Activated CD4-positive, alpha-beta T cell treated with anti-CD3 and anti-CD28 coated beads for 4 hours (primary cell): ENCODE data around the gene SPATA17.

ENCODE experiments used
- DNase-seq, 2 donors: peaks; one replicate each; pipeline ENCODE4 v3.0.0-alpha.2; 2020

SPATA17 gene

DNA sequence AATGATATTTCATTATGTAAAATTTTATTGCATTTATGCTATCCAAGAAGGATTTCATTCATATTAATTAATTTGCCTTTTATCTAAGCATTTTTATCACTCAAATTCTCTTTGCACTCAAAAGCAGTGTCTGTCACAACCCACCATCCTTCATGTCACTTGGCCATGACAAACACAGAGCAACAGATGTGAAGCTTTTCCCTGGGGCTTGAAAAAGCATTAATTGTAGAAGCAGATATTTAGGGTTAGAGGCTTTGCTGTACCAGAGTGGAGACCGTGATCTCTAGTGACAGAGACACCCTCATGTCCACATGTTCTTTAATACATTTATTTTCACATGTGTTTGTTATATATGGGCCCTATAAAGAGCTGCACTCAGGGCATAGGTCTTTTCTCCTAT lies 230.5 kb downstream of the SPATA17 start:
- DNase-seq = no peak

DNA sequence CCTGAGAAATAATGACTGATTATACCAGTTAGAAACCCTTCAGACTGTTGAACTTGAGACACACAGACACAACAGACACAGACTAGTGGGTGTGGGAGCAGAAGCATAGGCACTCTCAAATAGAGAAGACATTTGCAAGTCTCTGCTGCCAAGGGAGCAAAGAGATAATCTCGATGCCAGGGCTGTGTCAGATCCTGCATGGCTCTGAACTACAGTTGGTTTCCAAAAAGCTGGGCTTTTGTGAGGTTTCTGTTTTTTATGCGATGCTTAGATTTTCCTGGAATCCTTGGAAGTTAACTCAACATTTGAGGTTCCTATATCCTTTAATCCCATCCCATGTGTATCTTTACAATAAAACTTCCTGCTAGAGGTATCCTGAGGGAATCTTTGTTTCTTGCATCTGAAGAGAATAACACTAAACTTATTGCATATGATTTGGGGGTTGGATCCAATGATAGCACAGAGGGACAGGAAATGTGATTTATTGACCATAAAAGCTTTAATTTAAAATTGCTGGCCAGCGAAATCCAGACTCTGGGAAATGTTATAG lies 236.4 kb downstream of the SPATA17 start:
- no peak for DNase-seq

DNA sequence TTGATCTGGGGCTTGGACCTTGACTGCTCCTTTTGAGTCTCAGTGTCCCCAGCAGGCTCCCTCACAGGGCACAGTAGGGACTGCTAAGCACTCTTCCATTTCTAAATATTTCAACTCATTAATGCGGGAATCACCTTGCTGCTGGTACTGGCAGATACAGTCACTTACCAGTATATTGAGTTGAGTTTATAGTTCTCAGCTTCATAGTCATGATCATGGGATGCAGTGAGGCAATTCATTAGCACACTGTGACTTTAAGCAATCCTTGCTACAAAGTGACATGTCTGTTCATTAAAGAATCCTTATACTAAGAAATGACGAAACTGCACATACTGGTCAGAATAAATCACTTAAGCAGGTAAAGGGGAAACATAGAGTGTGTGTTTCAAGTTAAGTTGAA lies 240.8 kb downstream of the SPATA17 start:
- DNase-seq = no peak

DNA sequence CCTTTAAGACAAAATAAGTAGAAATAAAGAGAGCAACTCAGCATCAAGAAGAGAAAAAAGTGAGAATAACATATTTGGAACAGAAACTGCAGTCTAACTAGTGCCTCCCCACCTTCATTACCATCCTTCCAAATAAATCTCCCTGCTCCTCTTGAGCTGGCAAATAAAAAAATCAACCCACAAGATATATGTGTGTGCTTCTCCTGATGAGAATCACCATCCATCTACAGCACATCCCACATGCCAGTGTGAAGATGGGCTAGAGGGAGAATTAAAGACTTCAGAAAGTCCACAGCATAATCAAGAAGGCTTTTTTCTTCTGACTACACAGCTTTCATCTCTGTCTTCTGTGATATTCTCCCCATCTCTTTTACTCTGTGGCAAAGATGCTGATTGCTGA lies 244.1 kb downstream of the SPATA17 start:
- DNase-seq = no peak

DNA sequence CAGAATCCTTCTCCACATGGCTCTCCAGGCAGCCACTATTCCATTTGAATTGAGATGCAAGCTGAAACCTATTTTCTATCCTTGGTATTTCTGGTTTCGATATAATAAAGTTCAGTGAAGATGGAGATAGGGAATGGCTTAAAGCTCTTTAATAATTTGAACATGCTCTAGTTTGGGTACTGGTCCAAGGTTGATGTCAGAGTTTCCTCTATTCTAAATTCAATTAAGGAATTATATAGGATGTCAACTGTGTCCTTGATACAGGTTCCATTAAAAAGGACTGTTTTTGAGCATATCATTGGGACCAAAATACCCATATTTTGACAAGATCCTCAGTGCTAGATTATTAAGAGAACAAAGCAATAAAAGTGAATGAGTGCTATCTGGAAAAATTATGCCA lies 245.3 kb downstream of the SPATA17 start:
- no peak for DNase-seq

DNA sequence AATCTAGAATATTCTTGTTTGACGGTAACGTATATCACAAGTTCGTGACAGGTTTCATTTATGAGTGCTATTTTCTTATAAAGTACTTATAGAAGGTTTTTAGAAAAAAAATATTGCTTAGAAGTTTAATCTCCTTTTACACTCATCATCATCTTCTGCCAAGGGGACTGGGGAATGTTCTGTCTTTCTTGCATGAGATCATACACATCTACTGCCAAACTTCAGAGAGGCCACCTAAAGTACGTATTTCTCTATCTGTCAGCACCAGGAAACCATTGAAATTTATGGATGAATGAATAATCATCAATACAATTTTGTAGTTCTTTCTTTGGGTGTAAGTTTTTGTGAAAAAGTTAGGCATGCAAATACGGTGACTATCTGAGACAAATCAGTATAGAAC lies 245.8 kb downstream of the SPATA17 start:
- no peak for DNase-seq

DNA sequence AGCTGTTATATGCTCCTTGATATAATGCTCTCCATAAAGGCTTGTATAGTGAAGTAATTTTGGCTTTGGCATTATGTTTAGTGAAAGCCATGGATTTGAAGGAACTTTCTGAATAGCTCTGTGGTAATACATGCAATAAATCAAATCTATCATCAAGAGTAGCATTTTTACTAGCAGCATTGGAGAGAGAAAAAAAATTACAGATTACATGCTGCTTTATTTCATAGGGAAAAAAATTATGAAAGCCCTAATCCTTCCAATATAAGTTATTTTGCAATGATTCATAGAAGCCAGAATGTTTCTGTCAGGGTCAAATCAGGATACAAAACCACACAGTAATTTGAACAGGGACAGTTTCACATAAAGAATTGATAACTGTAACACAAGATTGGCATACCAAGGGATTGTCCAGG lies 250.0 kb downstream of the SPATA17 start:
- DNase-seq = no peak

DNA sequence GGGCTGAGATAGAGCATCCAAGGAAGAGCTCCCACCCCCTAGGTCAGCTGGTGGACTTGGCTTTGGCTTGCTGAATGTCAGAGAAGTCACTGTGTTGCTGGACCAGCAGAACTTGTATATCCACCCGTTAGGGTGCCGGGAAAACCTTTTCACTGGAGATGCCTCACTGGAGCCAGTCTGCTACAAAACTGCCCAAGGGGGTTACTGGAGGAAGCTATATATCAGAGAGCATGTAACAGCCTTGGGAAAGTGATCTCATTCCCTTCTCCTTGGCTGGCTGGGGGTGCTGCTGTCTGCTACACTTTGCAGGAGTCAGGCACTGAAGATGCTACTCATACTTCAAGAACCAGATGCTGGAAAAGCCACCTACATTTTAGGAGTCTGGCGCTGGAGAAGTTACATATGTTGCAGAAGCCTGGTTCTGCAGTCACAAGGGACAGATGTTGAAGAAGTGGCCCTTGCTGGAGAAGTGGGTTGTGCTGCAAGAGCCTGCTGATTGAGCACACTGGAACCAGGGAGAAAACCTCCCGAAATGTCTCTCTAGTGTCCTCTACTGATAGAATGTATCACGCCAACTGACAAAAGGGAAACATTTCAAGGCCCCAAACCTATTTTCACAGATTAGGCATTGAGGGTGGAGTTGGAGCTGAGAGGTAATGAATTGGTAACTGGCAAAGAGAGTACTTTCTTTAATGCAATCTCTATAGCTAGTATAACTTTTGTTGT lies 250.6 kb downstream of the SPATA17 start:
- DNase-seq = no peak

DNA sequence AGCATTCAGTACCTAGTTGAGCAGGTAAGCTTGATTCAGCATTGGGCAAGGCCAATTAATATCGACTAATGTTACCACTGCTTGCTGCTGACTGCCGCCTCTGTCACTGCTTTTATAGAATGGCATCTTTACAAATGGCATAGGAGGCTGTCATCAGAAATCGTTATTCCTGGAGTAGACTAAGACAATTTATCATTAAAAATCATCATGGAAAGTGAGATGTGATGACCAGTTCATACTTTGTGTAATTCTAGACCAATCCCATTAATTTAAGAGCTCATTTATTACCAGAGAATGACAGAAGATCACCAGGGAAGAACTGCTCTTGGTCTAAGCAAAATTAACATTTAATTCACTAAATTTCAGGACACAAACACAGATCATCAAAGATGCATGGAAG lies 254.0 kb downstream of the SPATA17 start:
- DNase-seq = no peak

DNA sequence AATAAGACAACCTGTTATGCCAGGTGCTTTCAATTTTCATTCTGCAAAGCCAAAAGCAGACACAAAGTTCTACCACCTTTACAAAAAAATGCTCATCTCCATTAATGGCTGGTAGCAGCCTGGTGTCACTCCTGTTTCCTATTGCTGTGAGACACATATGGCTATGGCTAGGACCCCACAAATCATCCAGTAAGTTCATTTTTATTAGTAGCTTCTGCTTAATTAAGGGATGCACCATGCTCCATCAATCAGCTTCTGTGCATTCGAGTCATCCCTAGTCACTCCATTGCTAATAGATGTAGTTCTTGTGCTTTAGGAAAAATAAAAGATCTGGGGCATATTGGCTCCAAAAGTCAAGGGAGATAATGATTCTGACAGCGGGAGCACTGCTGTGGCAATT lies 257.2 kb downstream of the SPATA17 start:
- no peak for DNase-seq

DNA sequence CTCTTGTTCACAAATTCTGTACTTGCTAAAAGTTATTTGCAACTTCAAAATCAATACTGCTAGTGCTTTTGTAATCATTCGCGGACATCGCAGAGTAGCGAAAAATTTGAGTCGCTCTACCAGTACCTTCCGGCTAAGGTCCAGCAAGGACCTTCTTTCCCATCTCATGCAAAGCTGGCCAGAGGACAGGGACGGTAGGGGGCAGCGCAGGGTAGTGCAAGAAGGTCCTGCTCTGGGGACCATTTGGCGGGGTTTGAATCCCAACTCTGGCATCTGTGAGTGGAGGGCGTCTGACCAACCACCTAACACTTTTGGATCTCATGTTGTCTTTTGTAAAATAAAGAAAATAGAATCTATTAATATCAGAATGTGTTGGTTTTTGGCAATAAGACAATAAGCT lies 258.3 kb downstream of the SPATA17 start:
- DNase-seq = no peak

DNA sequence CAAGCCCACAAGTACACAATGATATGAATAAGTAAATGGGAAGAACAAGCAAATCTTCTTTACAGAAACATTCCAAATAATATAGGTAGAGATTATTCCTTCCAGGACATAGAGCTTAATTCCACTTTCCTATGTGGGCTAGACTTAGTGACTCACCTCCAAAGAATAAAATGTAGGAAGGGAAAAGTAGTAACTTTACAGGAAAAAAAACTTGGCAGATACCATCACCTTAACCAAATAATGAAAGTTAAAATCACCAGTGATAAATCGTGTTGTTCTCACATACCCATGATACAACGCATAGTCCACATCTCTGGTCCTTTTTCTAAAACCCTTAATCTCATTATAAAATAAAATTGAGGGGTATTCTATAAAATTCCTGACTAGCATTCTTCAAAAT lies 260.8 kb downstream of the SPATA17 start:
- DNase-seq = no peak

DNA sequence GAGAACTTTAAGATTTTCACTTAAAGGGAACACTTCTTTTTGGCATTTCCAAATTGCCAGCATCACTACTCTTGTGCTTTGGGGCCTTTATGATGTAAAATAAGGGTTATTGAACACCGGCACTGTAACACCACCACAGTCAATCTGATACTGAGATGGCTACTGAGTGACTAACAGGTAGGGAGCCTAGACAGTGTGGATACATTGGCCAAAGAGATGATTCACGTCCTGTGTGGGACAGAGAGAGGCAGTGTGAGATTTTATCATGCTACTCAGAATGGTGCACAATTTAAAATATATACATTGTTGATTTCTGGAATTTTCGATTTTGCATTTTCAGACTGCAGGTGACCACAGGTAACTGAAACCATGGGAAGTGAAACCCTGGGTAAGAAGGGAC lies 261.6 kb downstream of the SPATA17 start:
- no peak for DNase-seq

DNA sequence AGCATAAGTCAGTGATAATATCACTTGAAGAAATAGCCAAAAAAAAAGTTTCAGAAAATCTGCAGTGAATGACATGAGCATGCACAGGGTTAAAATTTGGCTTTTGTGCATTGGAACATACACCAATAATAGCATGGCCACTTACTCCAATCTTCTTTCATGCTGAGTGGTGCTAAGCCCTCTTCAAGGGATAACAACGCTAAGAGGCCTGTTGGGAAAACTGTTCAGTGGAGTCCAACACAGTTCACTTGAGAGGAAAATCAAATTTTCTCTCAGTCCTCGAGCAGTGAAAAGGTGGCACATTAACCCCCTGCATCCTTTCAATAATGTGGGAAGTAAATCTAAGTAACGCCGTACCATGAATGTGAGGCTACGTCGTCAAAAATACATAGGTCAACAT lies 264.7 kb downstream of the SPATA17 start:
- DNase-seq = no peak

DNA sequence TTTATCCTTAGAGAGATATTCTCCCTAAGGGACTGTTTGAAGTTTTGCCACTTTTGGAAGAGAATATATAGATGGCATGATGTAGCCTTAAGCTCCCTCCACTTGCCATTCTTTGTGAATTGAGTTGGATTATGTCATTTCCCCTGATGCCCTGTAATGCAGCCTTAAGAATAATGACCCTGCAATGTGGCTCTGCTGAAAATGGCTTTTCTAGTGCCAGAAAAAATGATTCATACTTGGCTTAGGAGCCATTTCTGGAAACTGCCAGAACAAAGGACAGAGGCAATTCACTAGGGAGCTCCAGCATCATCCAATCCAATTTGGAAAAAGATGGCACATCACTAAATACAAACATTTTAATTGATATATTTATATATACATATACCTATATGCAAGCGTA lies 265.3 kb downstream of the SPATA17 start:
- no peak for DNase-seq

DNA sequence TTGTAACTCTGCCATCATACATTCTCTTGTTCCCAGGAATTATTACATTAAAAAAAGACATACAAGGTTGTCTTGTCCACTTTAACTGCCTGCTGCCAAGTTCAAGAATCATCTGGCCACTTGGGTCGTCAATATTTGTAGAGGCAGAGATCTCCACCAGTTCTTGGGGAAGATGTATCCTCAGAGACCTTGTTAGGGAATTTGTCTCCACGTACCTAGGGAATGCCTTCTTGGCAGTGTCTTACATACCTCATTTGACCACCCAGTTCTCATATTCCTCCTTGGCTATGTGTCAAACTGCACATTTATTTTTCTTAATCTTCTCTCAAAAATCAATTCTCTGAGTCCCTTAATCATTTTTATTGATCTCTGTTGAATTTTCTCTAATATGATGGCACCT lies 266.0 kb downstream of the SPATA17 start:
- no peak for DNase-seq

DNA sequence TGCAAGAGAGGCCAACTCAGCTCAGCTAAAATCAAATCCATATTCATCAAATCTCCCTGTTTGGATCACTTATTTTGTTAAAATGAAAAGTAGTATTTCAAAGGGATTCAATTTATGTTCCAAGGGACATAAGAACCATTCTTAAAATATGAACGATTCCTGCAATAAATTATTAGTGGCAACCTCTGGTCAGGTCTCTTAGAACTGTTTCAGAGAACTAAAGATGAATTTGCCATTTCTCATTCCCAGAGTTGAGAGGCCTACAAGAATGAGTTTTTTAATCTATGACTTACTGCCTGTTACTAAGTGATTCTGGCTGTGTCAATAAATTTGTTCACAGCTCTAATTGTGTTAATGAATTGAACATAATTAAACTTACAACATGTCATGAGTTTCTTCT lies 268.5 kb downstream of the SPATA17 start:
- DNase-seq = no peak

DNA sequence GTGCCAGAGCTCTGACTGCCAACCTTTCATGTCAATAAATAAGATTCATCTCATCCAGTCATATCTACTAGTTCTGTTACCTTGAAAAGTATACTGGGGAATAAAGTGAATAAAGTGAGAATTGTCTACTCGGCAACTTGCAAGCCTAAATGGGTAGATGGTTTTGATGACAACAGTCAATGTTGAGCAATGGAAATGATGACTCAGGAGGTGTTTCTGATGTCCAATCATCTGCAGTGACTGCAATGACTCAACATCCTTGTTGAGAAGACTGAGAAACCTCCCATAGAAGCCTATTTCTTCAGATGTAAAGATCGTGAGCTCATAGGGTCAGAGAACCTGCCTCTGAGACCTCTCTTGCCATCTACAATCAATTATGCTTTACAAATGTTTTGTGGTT lies 276.4 kb downstream of the SPATA17 start:
- no peak for DNase-seq

DNA sequence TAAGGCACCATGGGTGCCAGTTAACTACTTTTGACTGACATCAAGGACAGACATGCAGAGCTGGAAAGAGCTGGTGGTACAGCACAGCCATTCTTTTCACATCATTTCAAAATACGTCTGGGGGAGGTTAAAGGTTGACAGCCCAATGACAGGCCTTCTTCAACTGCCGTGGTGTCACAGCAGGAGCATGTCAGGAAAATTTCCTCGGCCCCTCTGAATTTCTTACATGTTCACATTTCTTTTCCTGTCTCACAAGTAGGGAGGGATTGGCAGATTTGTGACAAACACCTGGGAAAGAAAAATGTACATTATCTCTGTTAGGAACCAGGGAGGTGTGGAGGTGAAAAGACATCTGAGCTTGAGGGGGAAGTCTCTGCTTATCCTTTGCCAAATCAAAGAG lies 279.1 kb downstream of the SPATA17 start:
- DNase-seq = no peak

DNA sequence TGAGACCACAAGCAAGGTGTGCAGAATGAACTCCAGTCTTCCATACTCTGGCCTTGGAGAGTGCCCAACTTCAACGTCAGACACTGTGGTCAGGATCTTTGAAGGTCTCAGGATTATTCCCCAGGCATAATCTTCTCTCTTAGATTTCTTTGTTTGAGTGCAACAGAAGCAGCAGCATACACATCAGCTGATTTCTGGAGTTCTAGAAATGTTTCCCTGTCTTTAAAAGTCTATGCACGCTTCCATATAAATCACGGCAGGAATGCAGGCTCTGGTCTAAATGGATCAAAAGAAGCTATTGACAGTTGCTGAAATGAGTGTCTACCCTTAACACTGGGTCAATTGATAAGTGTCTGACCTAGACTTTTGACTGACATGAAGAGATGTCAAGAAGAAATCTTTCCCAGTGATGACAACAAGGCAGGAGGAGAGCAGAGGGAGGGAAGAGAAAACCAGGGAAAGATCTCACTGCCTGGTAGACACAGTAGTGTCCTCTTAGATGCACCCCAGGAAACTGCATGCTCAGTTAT lies 279.7 kb downstream of the SPATA17 start:
- no peak for DNase-seq

DNA sequence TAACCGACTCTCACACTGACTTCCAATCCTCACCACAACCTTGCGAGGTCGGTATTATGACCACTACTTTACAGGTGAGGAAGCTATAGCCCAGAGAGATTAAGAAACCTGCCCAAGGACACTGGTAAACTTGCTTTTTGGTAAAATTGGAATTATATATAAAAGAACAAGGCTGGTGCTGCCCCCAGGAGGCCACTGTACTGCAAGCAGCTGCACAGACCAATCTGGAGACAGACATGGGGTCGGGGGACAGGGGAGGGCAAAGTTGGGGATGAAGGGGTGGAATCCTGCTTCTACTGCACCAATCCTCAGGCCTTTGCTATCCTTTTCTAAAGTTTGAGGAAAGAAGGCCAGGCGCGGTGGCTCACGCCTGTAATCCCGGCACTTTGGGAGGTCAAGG lies 280.8 kb downstream of the SPATA17 start:
- no peak for DNase-seq

DNA sequence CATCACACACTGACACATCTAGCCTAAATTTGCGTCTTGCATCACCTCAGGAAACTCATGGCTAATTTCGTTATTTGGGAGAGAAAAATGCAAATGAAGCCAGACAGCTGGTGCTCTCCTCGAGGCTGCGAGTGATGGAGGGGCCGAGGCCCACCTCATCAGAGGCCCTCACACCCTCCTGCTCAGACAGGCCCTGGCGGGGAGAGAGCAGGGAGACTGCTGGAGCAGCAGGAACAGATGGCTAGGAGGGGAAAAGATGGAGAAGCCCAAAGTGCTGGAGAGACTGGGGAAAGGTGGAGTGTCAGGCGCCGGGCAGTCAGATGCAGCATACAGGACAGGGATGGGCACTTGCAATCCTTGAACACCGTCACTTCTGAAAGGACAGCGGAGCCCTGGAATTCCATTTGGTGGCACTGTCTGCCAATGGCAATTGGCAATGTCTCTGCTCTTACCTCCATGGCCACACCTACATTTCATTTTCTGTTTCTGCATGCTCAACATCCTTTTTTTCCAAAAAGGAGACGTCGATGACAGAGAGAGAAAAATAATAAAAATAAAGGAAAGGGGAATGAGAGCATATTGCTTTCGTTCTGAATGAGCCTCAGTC lies 286.2 kb downstream of the SPATA17 start:
- DNase-seq = no peak

DNA sequence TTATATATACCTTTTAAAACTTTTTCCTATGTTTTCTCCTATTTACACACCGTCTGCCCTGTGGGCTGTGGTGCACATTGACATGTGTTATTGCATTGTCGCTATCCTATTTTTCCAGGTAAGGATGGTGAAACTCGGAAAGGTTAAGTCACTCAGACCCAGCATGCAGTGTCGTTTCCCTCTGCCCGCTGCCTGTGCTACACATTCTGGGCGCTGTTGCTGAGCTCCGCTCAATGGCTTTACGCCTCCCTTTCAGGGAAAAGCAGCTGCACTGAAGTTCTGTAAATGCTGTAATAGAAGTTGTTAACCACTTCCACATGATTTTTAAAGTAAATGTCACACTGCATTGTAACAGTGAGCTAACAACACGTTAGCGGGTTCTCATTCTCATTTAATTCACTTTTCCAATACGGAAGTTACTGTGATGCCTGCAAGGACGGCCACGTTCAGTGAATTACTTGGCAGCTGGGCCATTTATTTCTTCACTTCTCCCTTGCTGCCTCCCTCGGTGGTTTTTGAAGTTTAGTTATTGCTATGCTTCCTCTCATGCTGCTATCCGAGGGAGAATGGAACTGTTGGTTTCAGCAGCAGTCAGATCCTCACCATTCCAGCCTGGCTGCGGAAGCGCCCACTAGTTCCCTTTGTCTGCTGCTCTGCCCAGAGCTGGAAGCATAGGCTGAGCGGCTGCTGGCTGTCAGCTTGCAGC lies 288.7 kb downstream of the SPATA17 start:
- no peak for DNase-seq
